GM19239 (cell line): ENCODE data around the gene CLASRP.

Source experiments
- DNase-seq: peaks from one replicate; pipeline ENCODE4 v3.0.0; 2011; ENCODE audit warnings: low spot score; ENCODE audit not compliant: insufficient read length
- FAIRE-seq: peaks from 2 replicates; lab custom pipeline; 2011; peaks lifted over from hg19 to GRCh38; lab: Jason Lieb, UNC

CLASRP gene

DNA sequence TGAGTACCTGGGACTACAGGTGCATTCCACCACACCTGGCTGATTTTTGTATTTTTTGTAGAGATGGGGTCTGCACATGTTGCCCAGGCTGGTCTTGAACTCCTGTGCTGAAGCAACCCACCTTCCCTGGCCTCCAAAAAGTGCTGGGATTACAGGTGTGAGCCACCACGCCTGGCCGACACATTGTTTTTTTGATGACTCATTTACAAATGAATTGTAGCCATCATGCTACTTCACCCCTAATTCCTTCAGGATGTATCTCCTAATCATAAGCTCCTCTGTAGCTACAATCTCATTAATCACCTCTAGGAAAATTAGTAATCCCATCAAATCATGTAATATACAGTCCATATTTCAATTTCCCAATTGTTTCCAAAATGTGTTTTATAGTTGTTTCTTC, 19.7 kb upstream of the CLASRP start:
- DNase-seq = no peak
- no peak for FAIRE-seq

DNA sequence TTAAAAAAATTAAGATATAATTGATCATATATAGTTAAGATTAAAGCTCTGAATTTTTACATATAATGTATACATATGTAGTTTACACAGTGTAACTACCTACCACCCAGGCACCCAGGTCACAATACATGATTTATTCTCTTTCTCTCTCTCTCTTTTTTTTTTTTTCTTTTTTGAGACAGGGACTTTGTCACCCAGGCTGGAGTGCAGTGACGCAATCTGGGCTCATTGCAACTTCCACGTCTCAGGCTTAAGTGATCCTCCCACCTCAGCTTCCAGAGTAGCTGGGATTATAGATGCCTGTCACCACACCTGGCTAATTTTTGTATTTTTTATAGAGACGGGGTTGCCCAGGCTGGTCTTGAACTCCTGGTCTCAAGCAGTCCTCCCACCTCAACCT, 18.8 kb upstream of the CLASRP start:
- FAIRE-seq (no peak), DNase-seq (no peak)

DNA sequence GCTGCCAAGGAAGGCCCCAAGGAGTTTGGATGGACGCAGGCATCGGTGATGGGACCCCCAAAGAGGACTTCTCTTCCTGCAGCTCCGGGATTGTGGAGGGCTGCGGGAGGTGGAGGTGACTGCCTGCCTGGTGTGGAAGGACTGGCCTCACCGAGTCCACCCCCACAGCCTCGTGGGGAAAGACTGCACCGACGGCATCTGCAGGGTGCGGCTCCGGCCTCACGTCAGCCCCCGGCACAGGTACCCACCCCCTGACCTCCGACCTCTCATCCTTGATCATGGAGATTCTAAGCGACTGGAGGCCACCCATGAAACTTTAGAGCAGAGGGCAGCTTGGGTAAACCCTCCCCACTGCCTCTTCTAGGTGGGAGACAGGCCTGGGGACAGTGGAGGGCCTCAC, 16.9 kb upstream of the CLASRP start:
- DNase-seq = no peak
- no peak for FAIRE-seq

DNA sequence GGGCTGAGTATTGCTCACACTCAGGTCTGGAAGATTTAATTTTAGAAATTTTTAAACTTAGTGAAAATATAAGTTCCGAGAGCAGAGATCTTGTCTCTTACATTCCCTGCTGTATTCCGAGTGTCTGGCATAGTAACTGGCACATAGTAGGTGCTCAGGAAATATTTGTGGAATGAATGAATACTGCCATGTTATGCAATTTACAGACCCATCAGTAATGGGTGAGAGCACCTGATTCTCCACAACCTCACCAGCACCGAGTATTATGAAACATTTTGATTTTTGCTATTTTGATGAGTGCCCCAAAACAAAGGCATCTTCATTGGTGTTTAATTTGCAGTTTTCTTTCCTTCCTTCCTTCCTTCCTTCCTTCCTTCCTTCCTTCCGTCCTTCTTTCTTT, 15.8 kb upstream of the CLASRP start:
- DNase-seq (no peak), FAIRE-seq (no peak)

- DNase-seq (no peak), FAIRE-seq (no peak)
Measured at GRCh38 chr19:45025264-45025663, 13.6 kb upstream of the CLASRP start.

- DNase-seq (no peak), FAIRE-seq (no peak)
Measured at GRCh38 chr19:45027371-45027770, 11.5 kb upstream of the CLASRP start.

DNA sequence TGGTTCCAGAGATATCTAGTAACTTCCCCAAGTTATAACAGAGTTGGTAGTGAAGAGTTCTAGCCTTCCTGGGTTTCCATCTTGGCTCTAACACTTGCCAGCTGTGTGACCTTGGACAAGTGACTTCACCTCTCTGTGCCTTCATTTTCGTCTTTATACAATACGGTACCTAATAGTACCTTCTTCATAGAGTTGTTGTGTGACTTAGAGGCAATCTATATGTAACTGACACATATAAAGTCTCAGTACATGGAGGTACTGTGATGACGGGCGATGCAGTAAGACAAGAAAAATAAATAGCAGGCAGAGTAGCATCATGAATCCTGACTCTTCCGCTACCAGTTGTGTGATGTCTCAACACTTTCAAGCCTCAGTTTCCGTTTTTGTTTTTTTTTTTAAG, 8.0 kb upstream of the CLASRP start:
- FAIRE-seq (no peak), DNase-seq (no peak)

- FAIRE-seq (no peak), DNase-seq (no peak)
Measured at GRCh38 chr19:45032421-45032820, 6.4 kb upstream of the CLASRP start.

- DNase-seq (no peak), FAIRE-seq (no peak)
Measured at GRCh38 chr19:45035755-45036154, 3.1 kb upstream of the CLASRP start.

GRCh38 chr19:45037393-45038169, 1.3 kb upstream of the CLASRP start:
- FAIRE-seq = no peak
- no peak for DNase-seq

GRCh38 chr19:45040059-45040771, 1.4 kb downstream of the CLASRP start:
- FAIRE-seq = peak; percentile 33

GRCh38 chr19:45041125-45041524, 2.3 kb downstream of the CLASRP start:
- no peak for FAIRE-seq
- no peak for DNase-seq

More at GRCh38 chr19:45040059-45040771, 1.4 kb downstream of the CLASRP start:
- no peak for DNase-seq

DNA sequence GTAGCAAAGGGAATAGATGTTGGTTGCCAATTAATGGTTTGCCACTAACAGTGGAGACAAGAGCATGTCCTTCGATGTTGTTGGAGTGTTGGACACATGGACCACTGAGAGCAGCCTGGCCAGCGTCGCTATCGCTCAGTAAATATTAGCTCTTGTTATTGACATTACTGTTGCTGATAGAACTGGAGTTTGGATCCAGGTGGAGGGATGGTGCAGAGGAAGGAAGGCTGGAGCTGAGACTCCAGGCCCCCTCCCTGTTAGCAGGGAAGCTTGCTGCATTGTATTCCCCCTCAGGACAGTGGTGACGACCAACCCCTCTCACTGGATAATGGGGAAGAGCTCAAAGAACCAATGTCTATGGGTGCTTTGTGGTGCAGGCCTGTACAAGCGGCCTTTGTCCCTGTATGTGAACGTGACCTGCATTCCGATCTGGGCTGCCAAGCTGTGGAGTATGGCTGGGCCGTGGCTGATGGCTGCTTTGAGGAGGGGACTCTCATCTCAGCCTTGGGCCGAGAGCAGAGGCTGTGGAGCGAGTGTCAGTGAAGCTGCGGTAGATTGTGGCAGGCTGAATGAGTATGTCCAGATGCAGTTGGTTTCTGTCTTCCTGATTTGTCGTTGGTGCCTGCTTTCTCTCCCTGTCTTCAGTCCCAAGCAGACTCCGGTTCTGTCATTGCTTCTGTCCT, 7.0 kb downstream of the CLASRP start:
- no peak for DNase-seq
- no peak for FAIRE-seq

GRCh38 chr19:45046355-45046754, 7.5 kb downstream of the CLASRP start:
- DNase-seq (no peak), FAIRE-seq (no peak)

- FAIRE-seq = peak; percentile 40
Measured at GRCh38 chr19:45047188-45047797, 8.4 kb downstream of the CLASRP start.

DNA sequence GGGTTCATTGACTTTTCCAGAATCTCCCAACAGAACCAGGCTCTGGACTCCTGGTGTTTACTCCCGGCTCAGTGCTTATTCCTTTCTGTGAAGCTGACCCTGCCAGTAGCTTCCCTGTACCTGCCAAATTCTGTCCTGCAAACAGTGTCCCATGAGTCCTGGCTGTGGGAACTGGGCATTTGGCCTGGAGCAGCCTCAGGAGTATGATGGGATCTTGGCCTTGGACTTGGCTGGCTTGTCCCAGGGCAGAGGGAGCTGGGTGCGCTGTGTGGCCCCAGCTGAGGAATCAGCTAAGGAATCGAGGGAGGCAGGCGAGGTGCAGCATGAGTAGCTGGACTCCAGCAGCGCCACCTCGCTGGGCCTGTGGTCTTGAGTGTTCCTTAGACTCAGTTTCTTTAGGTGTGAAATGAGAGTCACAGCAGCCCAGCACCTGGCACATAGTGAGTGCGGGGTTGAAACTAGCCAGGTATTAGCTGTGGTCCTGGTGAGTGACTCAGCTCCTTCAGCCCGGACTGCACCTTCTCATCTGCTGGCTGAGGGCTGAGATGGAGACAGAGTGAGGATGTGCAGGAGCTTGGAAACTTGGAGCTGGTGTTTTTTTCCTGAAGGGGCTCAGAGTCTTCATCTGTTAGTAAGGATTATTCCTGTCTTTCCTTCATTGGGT, 10.4 kb downstream of the CLASRP start:
- DNase-seq = no peak
- FAIRE-seq = no peak

More at GRCh38 chr19:45047188-45047797, 8.4 kb downstream of the CLASRP start:
- no peak for DNase-seq

DNA sequence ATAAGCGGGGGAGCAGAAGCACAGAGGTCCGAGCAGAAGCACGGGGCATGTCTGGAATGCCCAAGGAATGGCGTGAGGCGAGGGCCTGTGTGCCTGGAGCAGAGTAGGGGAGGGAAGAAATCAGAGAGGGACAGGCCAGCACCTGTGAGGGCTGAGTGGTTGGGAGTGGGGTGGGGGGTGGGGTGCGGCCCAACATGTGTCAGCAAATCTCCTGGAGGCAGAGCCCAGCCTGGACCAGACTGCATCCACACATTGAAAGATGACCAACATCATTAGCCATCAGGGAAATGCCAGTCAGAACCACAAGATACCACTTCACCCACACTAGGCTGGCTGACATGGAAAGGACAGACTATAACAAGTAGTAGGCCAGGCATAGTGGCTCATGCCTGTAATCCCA, 11.2 kb downstream of the CLASRP start:
- FAIRE-seq (no peak), DNase-seq (no peak)

GRCh38 chr19:45051929-45052579, 13.2 kb downstream of the CLASRP start:
- FAIRE-seq = no peak

DNA sequence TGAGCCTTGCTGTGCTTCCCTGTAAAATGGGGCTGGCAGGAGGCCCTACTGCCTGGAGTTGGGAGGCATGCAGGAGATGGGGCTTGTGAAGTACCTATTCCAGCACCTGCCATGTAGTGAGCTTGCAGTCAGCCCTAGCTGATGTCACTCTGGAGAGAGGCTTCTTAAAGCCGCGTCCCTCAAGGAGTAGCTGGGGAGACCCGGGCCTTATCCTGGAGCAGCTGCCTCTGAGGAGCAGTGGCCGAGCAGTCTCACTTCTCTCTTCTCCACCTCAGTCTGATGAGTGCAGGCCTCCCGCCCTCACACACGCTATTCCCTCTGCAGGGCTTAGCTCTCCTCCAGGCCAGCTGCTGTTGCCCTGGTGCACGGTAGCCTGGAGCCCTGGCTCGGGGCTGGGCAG, 18.0 kb downstream of the CLASRP start:
- FAIRE-seq (no peak), DNase-seq (no peak)

More at GRCh38 chr19:45051929-45052579, 13.2 kb downstream of the CLASRP start:
- DNase-seq = no peak

DNA sequence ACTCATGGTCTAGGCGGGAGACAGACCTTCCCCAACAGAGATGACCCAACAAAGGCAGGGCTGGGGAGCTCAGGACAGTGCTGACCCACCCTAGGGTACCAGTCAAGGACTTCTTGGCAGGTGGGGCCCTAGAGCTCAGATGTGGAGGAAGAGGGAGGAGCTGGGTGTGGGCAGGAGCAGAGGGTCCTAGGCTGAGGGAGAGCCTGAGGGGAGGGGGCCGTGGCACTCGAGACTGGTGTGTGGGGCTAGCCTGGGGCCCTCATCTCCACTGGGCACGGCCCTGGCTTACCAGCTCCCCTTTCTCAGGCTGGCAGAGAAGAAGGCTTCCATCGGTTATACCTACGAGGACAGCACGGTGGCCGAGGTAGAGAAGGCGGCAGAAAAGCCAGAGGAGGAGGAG, 18.6 kb downstream of the CLASRP start:
- FAIRE-seq (no peak), DNase-seq (no peak)
